Measurements from ENCODE around the gene TRIM56.
"Not testable (repeated sequence)": the region's sequence is repeated elsewhere in the genome, so short reads cannot be mapped to it uniquely, and the experiment has no call there.

TRIM56 gene, protein sequence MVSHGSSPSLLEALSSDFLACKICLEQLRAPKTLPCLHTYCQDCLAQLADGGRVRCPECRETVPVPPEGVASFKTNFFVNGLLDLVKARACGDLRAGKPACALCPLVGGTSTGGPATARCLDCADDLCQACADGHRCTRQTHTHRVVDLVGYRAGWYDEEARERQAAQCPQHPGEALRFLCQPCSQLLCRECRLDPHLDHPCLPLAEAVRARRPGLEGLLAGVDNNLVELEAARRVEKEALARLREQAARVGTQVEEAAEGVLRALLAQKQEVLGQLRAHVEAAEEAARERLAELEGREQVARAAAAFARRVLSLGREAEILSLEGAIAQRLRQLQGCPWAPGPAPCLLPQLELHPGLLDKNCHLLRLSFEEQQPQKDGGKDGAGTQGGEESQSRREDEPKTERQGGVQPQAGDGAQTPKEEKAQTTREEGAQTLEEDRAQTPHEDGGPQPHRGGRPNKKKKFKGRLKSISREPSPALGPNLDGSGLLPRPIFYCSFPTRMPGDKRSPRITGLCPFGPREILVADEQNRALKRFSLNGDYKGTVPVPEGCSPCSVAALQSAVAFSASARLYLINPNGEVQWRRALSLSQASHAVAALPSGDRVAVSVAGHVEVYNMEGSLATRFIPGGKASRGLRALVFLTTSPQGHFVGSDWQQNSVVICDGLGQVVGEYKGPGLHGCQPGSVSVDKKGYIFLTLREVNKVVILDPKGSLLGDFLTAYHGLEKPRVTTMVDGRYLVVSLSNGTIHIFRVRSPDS

GRCh38 chr7:101085162-101085964, at the start of gene TRIM56:
TSS of gene TRIM56 (plus strand) at chr7:101085481. CDS start at chr7:101087313, 1,832 bp downstream.
- DNase-seq (ENCODE audit: low read depth in 2 of 2): peak; percentile 52 to 74

- no peak for DNase-seq (ENCODE audit: low read depth in 2 of 2)
These were observed 49.3 kb upstream of the TRIM56 start for GRCh38 chr7:101035941-101036340.

GRCh38 chr7:101041283-101041682, 44.0 kb upstream of the TRIM56 start:
- not testable (repeated sequence) for DNase-seq (ENCODE audit: low read depth in 2 of 2)

GRCh38 chr7:101058355-101058754, 26.9 kb upstream of the TRIM56 start:
- DNase-seq (ENCODE audit: low read depth in 2 of 2): peak in 1 of 2 experiments; percentile 24

GRCh38 chr7:101059620-101059942, 25.7 kb upstream of the TRIM56 start:
- DNase-seq (ENCODE audit: low read depth in 2 of 2): no peak

DNA sequence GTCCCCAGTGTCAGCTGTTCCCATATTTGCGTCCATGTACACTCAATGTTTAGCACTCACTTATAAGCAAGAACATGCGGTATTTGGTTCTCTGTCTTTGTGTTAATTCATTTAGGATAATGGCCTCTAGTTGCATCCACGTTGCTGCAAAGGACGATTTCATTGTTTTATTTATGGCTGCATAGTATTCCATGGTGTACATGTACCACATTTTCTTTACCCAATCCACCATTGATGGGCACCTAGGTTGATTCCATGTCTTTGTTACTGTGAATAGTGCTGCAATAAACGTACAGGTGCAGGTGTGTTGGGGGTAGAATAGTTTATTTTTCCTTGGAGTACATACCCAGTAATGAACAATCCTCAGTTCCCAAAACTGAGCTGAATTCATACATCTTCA, 24.3 kb upstream of the TRIM56 start:
- DNase-seq (ENCODE audit: low read depth in 2 of 2): no peak

- DNase-seq (ENCODE audit: low read depth in 2 of 2): not testable (repeated sequence)
These were observed 21.1 kb upstream of the TRIM56 start for GRCh38 chr7:101064176-101064550.

- DNase-seq (ENCODE audit: low read depth in 2 of 2): not testable (repeated sequence)
These were observed 20.1 kb upstream of the TRIM56 start for GRCh38 chr7:101065162-101065561.

DNA sequence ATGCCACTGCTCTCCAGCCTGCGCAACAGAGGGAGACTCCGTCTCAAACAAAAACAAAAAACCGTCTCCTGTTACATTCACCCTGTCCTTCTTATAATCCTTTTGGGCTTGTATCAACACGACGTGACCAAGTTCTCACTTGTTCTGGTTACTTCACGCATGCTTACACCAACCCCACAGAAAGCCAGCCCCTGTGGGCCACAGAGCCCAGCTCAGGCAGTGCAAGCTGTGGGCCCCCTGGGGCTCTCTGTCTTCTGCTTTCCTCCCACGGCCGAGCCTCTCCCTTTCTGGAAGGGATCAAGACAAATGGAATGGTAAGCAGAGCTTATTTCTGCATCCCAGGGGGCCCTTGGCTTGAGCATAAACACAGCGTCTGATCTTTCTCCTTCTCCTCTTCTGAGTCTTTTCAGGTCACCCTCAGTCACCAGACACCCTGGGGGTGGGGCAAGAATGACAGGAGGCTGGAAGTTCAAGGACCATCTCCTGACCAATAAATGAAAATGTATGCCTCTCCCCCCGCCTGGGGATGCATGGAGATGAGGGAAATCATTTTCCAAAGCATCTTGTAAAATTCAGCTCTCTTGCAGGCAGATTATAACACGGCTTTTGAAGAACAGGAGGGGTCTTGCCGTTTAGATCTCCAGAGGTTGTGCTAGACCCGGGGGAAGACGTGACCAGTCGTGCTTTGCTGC, 19.0 kb upstream of the TRIM56 start:
- DNase-seq (ENCODE audit: low read depth in 2 of 2): no peak

DNA sequence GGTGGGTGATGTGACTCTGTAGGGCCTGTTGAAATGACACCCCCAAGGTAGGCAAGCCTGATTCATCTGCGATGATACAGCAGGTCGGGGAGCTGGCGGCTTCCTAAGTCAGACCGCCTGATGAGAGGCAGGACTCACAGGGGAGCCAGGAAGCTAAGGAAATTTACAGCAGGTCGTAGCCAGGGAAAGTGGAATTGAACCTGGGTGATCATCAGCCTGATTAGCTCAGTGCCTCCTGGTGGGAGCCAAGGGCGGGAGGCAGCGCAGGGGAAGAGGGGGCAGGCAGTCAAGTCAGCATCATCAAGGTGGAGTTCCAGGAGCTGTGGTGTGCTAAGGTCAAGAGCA, 18.5 kb upstream of the TRIM56 start:
- DNase-seq (ENCODE audit: low read depth in 2 of 2): no peak

DNA sequence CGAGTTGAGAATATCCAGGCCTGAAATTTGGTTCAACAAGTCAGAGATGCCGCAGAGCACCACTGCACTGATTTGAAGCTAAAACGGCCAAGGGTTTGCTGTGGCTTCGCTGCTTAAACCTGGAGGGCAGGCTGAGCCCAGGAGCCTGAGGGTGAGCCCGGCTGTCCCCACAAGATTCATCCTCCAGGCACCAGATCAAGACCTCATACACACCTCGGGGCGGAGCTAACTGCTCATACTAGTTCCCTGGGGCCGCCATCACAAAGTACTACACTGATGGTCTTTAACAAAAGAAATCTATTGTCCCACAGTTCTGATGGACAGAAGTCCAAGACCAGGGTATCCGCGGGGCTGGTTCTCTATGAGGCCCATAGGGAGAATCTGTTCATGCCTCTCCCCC, 16.9 kb upstream of the TRIM56 start:
- no peak for DNase-seq (ENCODE audit: low read depth in 2 of 2)

DNA sequence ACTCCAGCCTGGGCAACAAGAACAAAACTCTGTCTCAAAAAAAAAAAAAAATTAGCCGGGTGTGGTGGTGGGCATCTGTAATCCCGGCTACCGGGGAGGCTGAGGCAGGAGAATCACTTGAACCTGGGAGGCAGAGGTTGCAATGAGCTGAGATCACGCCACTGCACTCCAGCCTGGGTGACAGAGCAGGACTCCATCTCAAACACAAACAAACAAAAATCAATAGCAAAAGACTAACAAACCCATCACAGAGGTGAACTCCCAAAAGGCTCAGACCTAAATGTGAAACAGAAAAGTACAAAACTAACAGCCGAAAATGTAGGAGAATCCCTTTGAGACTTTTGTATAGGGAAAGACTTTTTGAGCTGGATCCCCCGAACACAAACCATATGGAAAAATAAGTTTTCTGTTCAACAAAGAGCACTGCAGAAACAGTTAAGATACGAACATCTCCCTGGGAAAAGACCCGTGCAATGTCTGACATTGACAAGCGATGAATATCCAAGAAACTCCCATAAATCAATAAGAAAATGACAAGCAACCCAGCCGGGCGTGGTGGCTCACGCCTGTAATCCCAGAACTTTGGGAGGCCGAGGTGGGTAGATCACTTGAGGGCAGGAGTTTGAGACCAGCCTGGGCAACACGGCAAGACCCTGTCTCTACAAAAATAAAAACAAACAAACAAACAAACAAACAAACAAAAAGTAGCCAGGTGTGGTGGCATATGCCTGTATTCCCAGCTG, 13.7 kb upstream of the TRIM56 start:
- not testable (repeated sequence) for DNase-seq (ENCODE audit: low read depth in 2 of 2)

GRCh38 chr7:101075646-101076045, 9.6 kb upstream of the TRIM56 start:
- no peak for DNase-seq (ENCODE audit: low read depth in 2 of 2)

GRCh38 chr7:101076183-101076582, 9.1 kb upstream of the TRIM56 start:
- not testable (repeated sequence) for DNase-seq (ENCODE audit: low read depth in 2 of 2)

DNA sequence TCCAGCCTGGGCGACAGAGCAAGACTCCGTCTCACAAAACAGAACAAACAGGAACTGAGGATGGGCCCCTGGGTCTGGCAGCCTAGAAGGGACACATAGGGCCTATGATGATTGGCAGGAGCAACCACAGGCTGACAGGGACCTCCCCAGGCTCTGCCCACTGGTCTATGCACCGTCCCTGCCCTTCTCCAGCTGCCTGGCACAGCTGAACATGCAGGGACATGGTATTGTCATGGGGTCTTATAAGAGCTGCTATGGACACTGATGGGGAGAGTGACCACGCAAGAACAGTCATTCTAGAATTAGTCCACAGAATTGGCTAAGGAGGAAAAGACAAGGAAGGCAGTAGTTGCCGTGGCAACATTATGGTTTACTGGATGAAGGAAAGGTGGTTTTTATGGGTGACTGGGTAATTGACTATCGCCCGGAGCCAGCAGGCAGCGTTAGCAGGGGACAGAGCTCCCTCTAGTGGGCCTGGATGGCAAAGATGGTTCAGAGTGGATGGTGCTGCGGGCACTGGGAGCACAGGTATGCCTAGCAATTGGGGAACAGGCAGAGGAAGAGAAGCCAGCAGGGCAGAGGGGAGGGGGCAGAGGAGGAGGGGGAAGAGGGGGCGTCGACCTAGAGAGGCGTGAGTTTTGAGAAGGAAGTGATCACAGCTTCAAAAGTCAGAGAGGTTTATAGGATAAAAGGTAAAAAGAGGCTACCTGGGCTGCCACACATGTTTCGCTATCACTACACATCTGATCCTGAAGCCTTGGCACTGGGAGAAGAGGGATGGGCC, 7.8 kb upstream of the TRIM56 start:
- DNase-seq (ENCODE audit: low read depth in 2 of 2): peak; percentile 73 to 86

DNA sequence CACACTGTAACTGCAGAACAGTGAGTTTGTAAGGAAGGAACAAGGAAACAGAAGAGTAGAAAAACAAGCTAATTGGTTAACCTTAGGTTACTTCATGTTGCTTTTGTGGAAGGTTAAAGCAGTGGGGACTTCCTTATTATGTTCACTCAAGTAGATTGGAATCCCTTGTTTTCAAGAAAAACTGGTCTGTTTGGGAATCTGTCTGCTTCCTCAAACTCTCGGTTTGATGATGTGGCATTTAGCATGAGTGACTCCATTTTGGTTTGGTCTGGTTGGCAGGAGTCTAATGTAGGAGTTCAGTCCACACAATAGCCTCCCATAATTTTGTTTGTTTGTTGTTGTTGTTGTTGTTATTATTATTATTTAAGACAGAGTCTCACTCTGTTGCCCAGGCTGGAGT, 3.8 kb upstream of the TRIM56 start:
- no peak for DNase-seq (ENCODE audit: low read depth in 2 of 2)

GRCh38 chr7:101084865-101085161, 468 bp upstream of the TRIM56 start:
- no peak for DNase-seq (ENCODE audit: low read depth in 2 of 2)

DNA sequence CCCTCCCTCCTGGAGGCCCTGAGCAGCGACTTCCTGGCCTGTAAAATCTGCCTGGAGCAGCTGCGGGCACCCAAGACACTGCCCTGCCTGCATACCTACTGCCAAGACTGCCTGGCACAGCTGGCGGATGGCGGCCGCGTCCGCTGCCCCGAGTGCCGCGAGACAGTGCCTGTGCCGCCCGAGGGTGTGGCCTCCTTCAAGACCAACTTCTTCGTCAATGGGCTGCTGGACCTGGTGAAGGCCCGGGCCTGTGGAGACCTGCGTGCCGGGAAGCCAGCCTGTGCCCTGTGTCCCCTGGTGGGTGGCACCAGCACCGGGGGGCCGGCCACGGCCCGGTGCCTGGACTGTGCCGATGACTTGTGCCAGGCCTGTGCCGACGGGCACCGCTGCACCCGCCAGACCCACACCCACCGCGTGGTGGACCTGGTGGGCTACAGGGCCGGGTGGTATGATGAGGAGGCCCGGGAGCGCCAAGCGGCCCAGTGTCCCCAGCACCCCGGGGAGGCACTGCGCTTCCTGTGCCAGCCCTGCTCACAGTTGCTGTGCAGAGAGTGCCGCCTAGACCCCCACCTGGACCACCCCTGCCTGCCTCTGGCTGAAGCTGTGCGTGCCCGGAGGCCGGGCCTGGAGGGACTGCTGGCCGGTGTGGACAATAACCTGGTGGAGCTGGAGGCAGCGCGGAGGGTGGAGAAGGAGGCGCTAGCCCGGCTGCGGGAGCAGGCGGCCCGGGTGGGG, 2.2 kb downstream of the TRIM56 start:
- no peak for DNase-seq (ENCODE audit: low read depth in 2 of 2)

GRCh38 chr7:101088069-101088425, 2.8 kb downstream of the TRIM56 start:
- DNase-seq (ENCODE audit: low read depth in 2 of 2): no peak

Measured in stimulated activated CD4-positive, alpha-beta T cell treated with anti-CD3 and anti-CD28 coated beads, Interleukin-12 subunit alpha, Interleukin-12 subunit beta, amount 100 ng/mL, for 24 hours (primary cell).